ENCODE data around the gene ZIC1. TPM values are rescaled to one million over a fixed set of nuclear protein-coding genes. Genes with fewer than 3 reads are reported as not detected.

The ZIC1 gene
- total RNA-seq, 3 donors from 2014 or later: 2.0 to 6.1 TPM; not detected in 1

DNA sequence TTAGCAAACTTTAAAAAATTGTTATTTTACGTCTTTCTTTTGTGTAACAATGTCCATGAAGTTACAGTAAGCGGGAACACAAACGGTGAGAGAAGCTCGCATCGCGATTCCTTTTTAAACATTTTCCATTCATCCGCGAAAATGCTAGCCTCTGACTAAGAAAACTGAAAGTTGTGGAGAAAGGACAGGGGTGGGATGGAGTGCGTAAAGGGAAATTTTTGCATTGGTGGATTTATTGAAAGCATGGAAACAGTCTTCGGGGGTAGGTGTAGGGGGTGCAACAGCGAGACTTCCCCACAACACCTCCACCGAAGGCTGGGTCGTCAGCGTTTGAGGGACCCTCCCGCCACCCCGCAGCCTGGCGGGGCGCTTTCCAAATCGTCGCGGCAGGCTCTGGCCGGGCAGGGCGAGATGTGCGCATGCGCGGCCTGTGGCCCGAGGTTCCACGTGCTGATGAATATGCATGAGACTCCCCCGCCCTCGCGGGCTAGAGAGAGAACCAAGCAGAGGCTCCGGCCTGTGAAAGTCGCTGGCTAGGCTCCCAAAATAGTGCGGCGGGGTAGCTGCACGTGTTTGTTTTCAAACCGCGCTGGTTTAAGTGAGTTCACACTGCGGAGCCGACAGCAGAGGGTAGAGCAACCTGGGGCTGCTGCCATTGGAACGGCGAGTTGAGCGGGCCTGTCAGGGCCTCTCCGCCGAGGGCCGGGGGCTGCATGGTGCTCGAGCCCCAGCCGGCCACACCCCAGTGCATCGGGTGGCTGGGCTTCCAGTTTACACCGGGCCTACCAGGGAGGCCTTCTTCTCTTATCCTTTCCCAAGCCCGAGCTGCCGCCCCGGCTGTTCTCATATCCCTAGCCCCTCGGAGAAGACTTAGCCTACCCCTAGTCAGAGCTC, 9.9 kb downstream of the ZIC1 start:
- TF ChIP-seq POLR2A (IDR thresholded peaks at IDR 0.05) (no peak), POLR2AphosphoS5 (IDR thresholded peaks at IDR 0.05) (no peak)
- TF ChIP-seq, protein P1, sequence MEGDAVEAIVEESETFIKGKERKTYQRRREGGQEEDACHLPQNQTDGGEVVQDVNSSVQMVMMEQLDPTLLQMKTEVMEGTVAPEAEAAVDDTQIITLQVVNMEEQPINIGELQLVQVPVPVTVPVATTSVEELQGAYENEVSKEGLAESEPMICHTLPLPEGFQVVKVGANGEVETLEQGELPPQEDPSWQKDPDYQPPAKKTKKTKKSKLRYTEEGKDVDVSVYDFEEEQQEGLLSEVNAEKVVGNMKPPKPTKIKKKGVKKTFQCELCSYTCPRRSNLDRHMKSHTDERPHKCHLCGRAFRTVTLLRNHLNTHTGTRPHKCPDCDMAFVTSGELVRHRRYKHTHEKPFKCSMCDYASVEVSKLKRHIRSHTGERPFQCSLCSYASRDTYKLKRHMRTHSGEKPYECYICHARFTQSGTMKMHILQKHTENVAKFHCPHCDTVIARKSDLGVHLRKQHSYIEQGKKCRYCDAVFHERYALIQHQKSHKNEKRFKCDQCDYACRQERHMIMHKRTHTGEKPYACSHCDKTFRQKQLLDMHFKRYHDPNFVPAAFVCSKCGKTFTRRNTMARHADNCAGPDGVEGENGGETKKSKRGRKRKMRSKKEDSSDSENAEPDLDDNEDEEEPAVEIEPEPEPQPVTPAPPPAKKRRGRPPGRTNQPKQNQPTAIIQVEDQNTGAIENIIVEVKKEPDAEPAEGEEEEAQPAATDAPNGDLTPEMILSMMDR (IDR thresholded peaks at IDR 0.05): no peak

DNA sequence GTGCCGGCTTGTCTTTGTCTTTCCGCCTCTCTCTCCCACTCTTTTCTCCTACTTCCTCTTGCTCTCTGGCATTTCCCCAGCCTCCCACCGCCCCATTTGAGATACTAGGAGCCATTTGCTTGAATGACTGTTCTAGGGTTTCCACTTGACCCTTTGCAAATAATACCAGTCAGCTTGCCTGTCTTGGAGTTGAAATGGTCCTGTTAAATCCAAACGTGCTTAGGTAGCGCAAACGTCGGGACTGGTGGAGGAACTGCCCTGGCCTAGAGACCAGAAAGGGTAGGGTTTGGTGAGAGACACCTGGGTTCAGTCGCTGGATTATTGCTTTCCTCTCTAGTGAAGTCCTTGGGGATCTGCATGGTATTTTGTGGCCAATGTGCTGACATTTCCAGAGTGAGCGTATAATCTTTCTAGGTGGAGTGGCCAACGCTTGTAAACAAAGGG, 10.6 kb downstream of the ZIC1 start:
- Histone ChIP-seq H3K9me3 (peaks cover 0 to 6% of the 10 kb centered on the region in 2 donors), H3K36me3 (no peaks in the 10 kb centered on the region), H3K4me1 (peaks cover 0 to 3% of the 10 kb centered on the region in 2 donors), H3K27ac (no peak overlapping the region), H3K4me3 (peak overlapping the region in 1 of 3 donors; percentile 51), H3K27me3 (peaks cover 2 to 87% of the 10 kb centered on the region in 2 donors)
- intact Hi-C loops (cut with DNase I; ENCODE audit: low total_unique reads): no loop called here
- DNase-seq (ENCODE audit: low spot score in 2 of 2): no peak
- TF ChIP-seq POLR2AphosphoS5 (IDR thresholded peaks at IDR 0.05) (no peak), POLR2A (IDR thresholded peaks at IDR 0.05) (no peak)
- TF ChIP-seq, protein P1 (IDR thresholded peaks at IDR 0.05): no peak

More for the DNA sequence above, 9.9 kb downstream of the ZIC1 start:
- Histone ChIP-seq H3K4me1 (peaks cover 0 to 3% of the 10 kb centered on the region in 2 donors), H3K36me3 (no peaks in the 10 kb centered on the region), H3K27me3 (peaks cover 2 to 87% of the 10 kb centered on the region in 2 donors), H3K27ac (no peak overlapping the region), H3K9me3 (peaks cover 0 to 6% of the 10 kb centered on the region in 2 donors), H3K4me3 (peak overlapping the region in 2 of 3 donors; percentile 7 to 51)
- intact Hi-C loops (cut with DNase I; ENCODE audit: low total_unique reads): no loop called here
- DNase-seq (ENCODE audit: low spot score in 2 of 2): no peak

DNA sequence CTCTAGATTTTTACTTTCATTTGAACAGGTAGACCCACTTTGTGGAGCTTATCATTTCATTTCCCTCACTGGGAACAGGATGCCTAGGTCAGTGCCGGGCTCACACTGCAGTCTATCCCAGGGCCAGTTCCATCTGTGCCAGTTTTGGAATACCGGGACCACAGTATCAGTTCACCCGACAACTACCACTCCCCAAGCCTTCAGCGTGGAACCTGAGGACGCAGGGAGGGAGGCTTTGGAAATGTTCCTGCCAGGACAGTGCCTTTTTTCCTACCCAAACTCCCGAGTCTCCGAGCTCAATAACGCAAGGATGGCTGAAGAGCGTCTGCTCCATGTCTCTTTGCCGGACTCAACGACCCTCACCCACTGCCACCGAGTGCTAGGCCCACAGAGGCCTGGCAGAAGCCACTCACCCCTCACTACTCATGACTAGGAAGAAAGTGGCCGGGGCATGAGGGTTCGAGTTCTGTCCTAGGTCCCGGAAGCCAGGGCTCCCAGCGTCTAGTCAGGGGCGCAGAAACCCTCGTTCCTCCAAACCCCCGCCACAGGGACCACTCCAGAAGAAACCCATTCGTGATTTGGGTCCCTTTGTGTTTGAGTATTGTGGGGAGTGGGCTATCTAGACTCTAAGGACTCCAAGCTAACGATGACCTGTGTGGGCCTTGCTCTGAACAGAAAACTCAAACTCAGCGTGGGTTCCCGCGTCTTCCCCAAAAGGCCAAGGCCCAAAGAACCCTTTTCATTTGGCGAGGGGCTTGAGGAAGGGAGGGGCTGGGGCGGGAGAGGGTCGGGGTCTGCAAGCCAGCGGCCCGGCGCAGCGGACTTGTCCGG, 11.4 kb downstream of the ZIC1 start:
- TF ChIP-seq POLR2AphosphoS5 (IDR thresholded peaks at IDR 0.05) (no peak), POLR2A (IDR thresholded peaks at IDR 0.05) (no peak)
- TF ChIP-seq, protein P1 (IDR thresholded peaks at IDR 0.05): no peak
- no peak overlapping the region for H3K27ac ChIP-seq
- H3K27me3 ChIP-seq: peaks cover 2 to 82% of the 10 kb centered on the region in 2 donors
- H3K9me3 ChIP-seq: peaks cover 0 to 6% of the 10 kb centered on the region in 2 donors
- peaks cover 0 to 3% of the 10 kb centered on the region in 2 donors for H3K4me1 ChIP-seq
- no peak for DNase-seq (ENCODE audit: low spot score in 2 of 2)
- H3K4me3 ChIP-seq: no peak overlapping the region
- no peaks in the 10 kb centered on the region for H3K36me3 ChIP-seq
- intact Hi-C loops (cut with DNase I; ENCODE audit: low total_unique reads): no loop called here

DNA sequence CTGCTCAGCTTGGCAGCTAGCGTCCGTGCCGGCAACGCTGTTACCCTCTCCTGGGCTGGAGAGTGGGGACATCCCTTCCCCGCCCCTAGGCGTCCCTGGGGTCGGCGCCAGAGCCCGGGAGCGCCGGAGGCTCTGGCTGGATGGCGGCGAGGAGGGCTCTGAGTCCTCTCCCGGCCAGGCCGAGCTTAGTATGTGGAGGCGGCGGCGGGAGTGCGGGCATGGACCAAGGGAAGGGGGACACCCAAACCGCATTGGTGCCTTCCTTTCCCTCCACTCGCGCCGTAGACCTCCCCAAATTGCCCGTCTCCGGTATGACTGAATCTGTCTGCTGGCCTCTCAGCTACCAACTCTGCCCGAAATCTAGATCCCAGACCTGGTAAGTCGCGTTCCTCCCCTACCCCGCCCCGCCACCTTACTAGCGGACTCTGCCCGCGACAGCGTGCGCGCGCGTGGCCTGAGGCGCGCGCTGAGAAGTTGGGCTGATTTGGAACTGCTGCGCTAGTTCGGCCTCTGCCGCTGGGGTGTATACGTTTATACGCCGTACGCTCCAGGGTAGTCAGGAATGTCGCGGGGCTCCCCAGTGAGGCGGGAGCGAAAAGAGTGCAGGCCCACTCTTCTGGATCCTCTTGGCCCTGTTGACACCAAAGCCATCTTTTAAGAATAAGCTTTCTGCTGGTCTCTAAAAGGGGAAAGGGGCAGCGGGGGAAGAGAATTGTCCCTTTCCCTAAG, 12.2 kb downstream of the ZIC1 start:
- peaks cover 0 to 6% of the 10 kb centered on the region in 2 donors for H3K9me3 ChIP-seq
- H3K4me3 ChIP-seq: no peak overlapping the region
- TF ChIP-seq POLR2A (IDR thresholded peaks at IDR 0.05): no peak
- TF ChIP-seq, protein P1 (IDR thresholded peaks at IDR 0.05): no peak
- TF ChIP-seq POLR2AphosphoS5 (IDR thresholded peaks at IDR 0.05): no peak
- H3K36me3 ChIP-seq: no peaks in the 10 kb centered on the region
- H3K4me1 ChIP-seq: peaks cover 0 to 3% of the 10 kb centered on the region in 2 donors
- peaks cover 2 to 77% of the 10 kb centered on the region in 2 donors for H3K27me3 ChIP-seq
- DNase-seq (ENCODE audit: low spot score in 2 of 2): no peak
- H3K27ac ChIP-seq: no peak overlapping the region
- intact Hi-C loops (cut with DNase I; ENCODE audit: low total_unique reads): no loop called here

Measured in breast epithelium (tissue), 4 donors.